ENCODE results near the gene ALCAM.

ALCAM gene

GRCh38 chr3:105334138-105334882 lies 32.4 kb upstream of the ALCAM start:
- no peaks in the 10 kb centered on the region for H3K36me3 ChIP-seq (ENCODE audit: insufficient read depth)
- no peak overlapping the region for H3K4me2 ChIP-seq
- no peaks in the 10 kb centered on the region for H3K27me3 ChIP-seq (ENCODE audit: insufficient read depth, low read depth)
- no peak for TF ChIP-seq CTCF (conservative IDR thresholded peaks at IDR 0.05; ENCODE audit: low read depth, low read length)
- no peak overlapping the region for H3K27ac ChIP-seq
- no peak overlapping the region for H3K9ac ChIP-seq
- no peaks in the 10 kb centered on the region for H3K4me1 ChIP-seq (ENCODE audit: low read depth, poor library complexity, severe bottlenecking)
- H4K20me1 ChIP-seq (ENCODE audit: insufficient read depth) = no peaks in the 10 kb centered on the region
- no peak overlapping the region for H2AFZ ChIP-seq (ENCODE audit: low read depth)
- no peak overlapping the region for H3K4me3 ChIP-seq (IDR thresholded peaks at IDR 0.05; ENCODE audit: insufficient read depth, low read depth, low read length)
- no peaks in the 10 kb centered on the region for H3K79me2 ChIP-seq (ENCODE audit: insufficient read depth, low read depth)

DNA sequence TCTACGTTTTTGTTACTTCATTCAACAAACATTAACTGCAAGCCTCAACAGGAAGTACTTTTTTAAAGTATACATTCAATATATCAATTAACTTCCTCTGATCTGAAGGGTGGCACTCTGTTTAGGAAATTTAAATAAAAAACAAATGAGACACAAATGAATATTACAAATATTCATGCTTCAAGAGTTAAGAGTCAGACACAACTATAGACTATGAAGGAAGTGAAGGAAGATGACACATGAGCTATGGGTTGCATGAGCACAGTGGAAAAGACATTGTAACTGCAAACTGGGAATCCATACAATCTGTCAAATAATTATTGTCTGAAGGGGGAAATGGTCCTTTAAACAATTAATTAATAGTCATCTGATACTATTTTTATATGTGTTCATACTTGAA lies 26.8 kb upstream of the ALCAM start:
- Histone ChIP-seq H2AFZ (ENCODE audit: low read depth) (no peak overlapping the region), H4K20me1 (ENCODE audit: insufficient read depth) (no peaks in the 10 kb centered on the region), H3K4me3 (IDR thresholded peaks at IDR 0.05; ENCODE audit: insufficient read depth, low read depth, low read length) (no peak overlapping the region), H3K4me2 (no peak overlapping the region), H3K9ac (no peak overlapping the region), H3K79me2 (ENCODE audit: insufficient read depth, low read depth) (no peaks in the 10 kb centered on the region), H3K27ac (no peak overlapping the region), H3K27me3 (ENCODE audit: insufficient read depth, low read depth) (no peaks in the 10 kb centered on the region), H3K4me1 (ENCODE audit: low read depth, poor library complexity, severe bottlenecking) (no peaks in the 10 kb centered on the region), H3K36me3 (ENCODE audit: insufficient read depth) (no peaks in the 10 kb centered on the region)
- TF ChIP-seq CTCF (conservative IDR thresholded peaks at IDR 0.05; ENCODE audit: low read depth, low read length) = no peak

- Histone ChIP-seq H3K4me3 (IDR thresholded peaks at IDR 0.05; ENCODE audit: insufficient read depth, low read depth, low read length) (no peak overlapping the region), H3K4me2 (no peak overlapping the region), H3K27ac (no peak overlapping the region), H3K36me3 (ENCODE audit: insufficient read depth) (no peaks in the 10 kb centered on the region), H3K27me3 (ENCODE audit: insufficient read depth, low read depth) (no peaks in the 10 kb centered on the region), H3K79me2 (ENCODE audit: insufficient read depth, low read depth) (no peaks in the 10 kb centered on the region), H4K20me1 (ENCODE audit: insufficient read depth) (no peaks in the 10 kb centered on the region), H2AFZ (ENCODE audit: low read depth) (no peak overlapping the region), H3K9ac (no peak overlapping the region), H3K4me1 (ENCODE audit: low read depth, poor library complexity, severe bottlenecking) (no peaks in the 10 kb centered on the region)
- no peak for TF ChIP-seq CTCF (conservative IDR thresholded peaks at IDR 0.05; ENCODE audit: low read depth, low read length)
Observed at GRCh38 chr3:105343991-105344390, 22.7 kb upstream of the ALCAM start.

- H3K27me3 ChIP-seq (ENCODE audit: insufficient read depth, low read depth) = no peaks in the 10 kb centered on the region
- H4K20me1 ChIP-seq (ENCODE audit: insufficient read depth) = no peaks in the 10 kb centered on the region
- no peak overlapping the region for H3K4me3 ChIP-seq (IDR thresholded peaks at IDR 0.05; ENCODE audit: insufficient read depth, low read depth, low read length)
- no peaks in the 10 kb centered on the region for H3K4me1 ChIP-seq (ENCODE audit: low read depth, poor library complexity, severe bottlenecking)
- H2AFZ ChIP-seq (ENCODE audit: low read depth) = no peak overlapping the region
- H3K79me2 ChIP-seq (ENCODE audit: insufficient read depth, low read depth) = no peaks in the 10 kb centered on the region
- no peaks in the 10 kb centered on the region for H3K36me3 ChIP-seq (ENCODE audit: insufficient read depth)
- H3K27ac ChIP-seq = no peak overlapping the region
- no peak overlapping the region for H3K9ac ChIP-seq
- no peak for TF ChIP-seq CTCF (conservative IDR thresholded peaks at IDR 0.05; ENCODE audit: low read depth, low read length)
- H3K4me2 ChIP-seq = no peak overlapping the region
Observed at GRCh38 chr3:105345156-105345555, 21.6 kb upstream of the ALCAM start.

All from KMS-11 (cell line).